Keratinocyte (primary cell): ENCODE results near the gene APOB. TPM values are rescaled to one million over a fixed set of nuclear protein-coding genes. Genes with fewer than 3 reads are reported as not detected.

Experiments
- DNase-seq: peaks from one replicate; pipeline ENCODE4 v3.0.0-alpha.2; 2011; ENCODE audit warnings: low read depth, missing footprints, low spot score
- FAIRE-seq: peaks from 2 replicates; lab custom pipeline; 2011; peaks lifted over from hg19 to GRCh38; lab: Jason Lieb, UNC
- H2AFZ ChIP-seq: 2 replicates; pipeline ENCODE4 v1.6.0; 2012; ENCODE audit warnings: low read length, control low read depth, inconsistent platforms; ENCODE audit not compliant: control insufficient read depth
- H3K27ac ChIP-seq: 2 replicates; pipeline ENCODE4 v1.5.1; 2011; ENCODE audit warnings: low read length; ENCODE audit not compliant: control insufficient read depth, insufficient read depth
- H3K27me3 ChIP-seq: 3 replicates; pipeline ENCODE4 v1.6.0; 2011; ENCODE audit warnings: low read length; ENCODE audit not compliant: control insufficient read depth, insufficient read depth; ENCODE audit errors: extremely low read depth
- H3K36me3 ChIP-seq, 2 experiments: 2 replicates in 1 of 2; 3 replicates in 1 of 2; pipeline ENCODE4 v1.5.1; 2011; ENCODE audit warnings: low read length in 2 of 2, mild to moderate bottlenecking in 1 of 2; ENCODE audit not compliant: control insufficient read depth in 2 of 2, insufficient read depth in 2 of 2; ENCODE audit errors: extremely low read depth in 1 of 2
- H3K4me1 ChIP-seq: 3 replicates; pipeline ENCODE4 v1.5.1; 2011; ENCODE audit warnings: low read length; ENCODE audit not compliant: control insufficient read depth, insufficient read depth; ENCODE audit errors: extremely low read depth
- H3K4me2 ChIP-seq: 3 replicates; pipeline ENCODE4 v1.6.0; 2011; ENCODE audit warnings: low read depth, low read length; ENCODE audit not compliant: control insufficient read depth, insufficient read depth; ENCODE audit errors: extremely low read depth
- H3K4me3 ChIP-seq, 3 experiments: fragments of 200-600 bp in 1 of 3; sonication (generic) in 1 of 3; 2 replicates in 2 of 3; 3 replicates in 1 of 3; pipeline ENCODE4 v1.5.1; 2011 to 2016; ENCODE audit warnings: low read length in 3 of 3, mild to moderate bottlenecking in 3 of 3, control low read depth in 2 of 3, inconsistent platforms in 1 of 3, low read depth in 1 of 3, mixed read lengths in 1 of 3, mixed run types in 1 of 3, moderate library complexity in 1 of 3; ENCODE audit not compliant: control insufficient read depth in 2 of 3, insufficient read depth in 2 of 3; ENCODE audit errors: extremely low read depth in 1 of 3
- H3K79me2 ChIP-seq: 2 replicates; pipeline ENCODE4 v1.6.0; 2012; ENCODE audit warnings: low read length; ENCODE audit not compliant: control insufficient read depth, insufficient read depth
- H3K9ac ChIP-seq: 3 replicates; pipeline ENCODE4 v1.6.0; 2011; ENCODE audit warnings: low read length; ENCODE audit not compliant: control insufficient read depth, insufficient read depth; ENCODE audit errors: extremely low read depth
- H3K9me1 ChIP-seq: 3 replicates; pipeline ENCODE4 v1.6.0; 2011; ENCODE audit warnings: low read length; ENCODE audit not compliant: control insufficient read depth, insufficient read depth; ENCODE audit errors: extremely low read depth
- H3K9me3 ChIP-seq: 2 replicates; pipeline ENCODE4 v1.5.1; 2012; ENCODE audit warnings: low read depth, low read length; ENCODE audit not compliant: control insufficient read depth
- H4K20me1 ChIP-seq: 3 replicates; pipeline ENCODE4 v1.6.0; 2011; ENCODE audit warnings: low read length; ENCODE audit not compliant: control insufficient read depth, insufficient read depth; ENCODE audit errors: extremely low read depth
- CTCF ChIP-seq, 3 experiments: IDR thresholded peaks in 1 of 3; conservative IDR thresholded peaks in 1 of 3; optimal IDR thresholded peaks in 1 of 3; 2 replicates in 2 of 3; 3 replicates in 1 of 3; pipeline versions ENCODE3 to v1.5.1; 2011; ENCODE audit warnings: low read length in 3 of 3, mild to moderate bottlenecking in 3 of 3, moderate library complexity in 2 of 3, control low read depth in 1 of 3, inconsistent platforms in 1 of 3; ENCODE audit not compliant: insufficient read depth in 2 of 3; ENCODE audit errors: extremely low read depth in 1 of 3
- EZH2 ChIP-seq: IDR thresholded peaks from one replicate; pipeline ENCODE4 v1.6.1; 2012; ENCODE audit warnings: inconsistent platforms, mild to moderate bottlenecking, low read length, moderate library complexity
- dilution Hi-C: fragments of 300-500 bp; cut with MboI; formaldehyde crosslinking; loops from one replicate; pipeline ENCODE4 v1.7.0; 2020; ENCODE audit warnings: low sequenced_read_pairs; ENCODE audit not compliant: extremely low pct_ligation_motif_present
- polyA plus RNA-seq, 5 experiments: library from polyadenylated mRNA; depleted of rRNA in 3 of 5; stranded (reverse) in 3 of 5; stranded (forward) in 1 of 5; unstranded in 1 of 5; fragments of >200 nt; gene quantifications; 1 replicate in 1 of 5; 2 replicates in 3 of 5; 3 replicates in 1 of 5; pipeline versions ENCODE4 v1.2.1 to v1.2.3, GENCODE V29; 2011 to 2012; ENCODE audit warnings: missing spikeins in 2 of 5, low read depth in 1 of 5, low replicate concordance in 1 of 5

APOB gene
- polyA plus RNA-seq, 1 donor (not counting 4 experiments of a cell fraction or from before 2014, with no cell fraction given): 0.01 TPM

- Histone ChIP-seq H3K4me1 (no peaks in the 10 kb centered on the region), H3K9me1 (no peaks in the 10 kb centered on the region), H4K20me1 (no peaks in the 10 kb centered on the region), H2AFZ (no peak overlapping the region), H3K79me2 (no peaks in the 10 kb centered on the region), H3K27ac (no peak overlapping the region), H3K4me2 (no peak overlapping the region), H3K9ac (no peak overlapping the region), H3K9me3 (no peaks in the 10 kb centered on the region), H3K27me3 (no peaks in the 10 kb centered on the region), H3K36me3 (no peaks in the 10 kb centered on the region), H3K4me3 (no peak overlapping the region)
- dilution Hi-C loops: no loop called here
- DNase-seq: no peak
- no peak for FAIRE-seq
- no peak for TF ChIP-seq CTCF (optimal IDR thresholded peaks at IDR 0.05 in 1 of 3, IDR thresholded peaks at IDR 0.05 in 1 of 3, conservative IDR thresholded peaks at IDR 0.05 in 1 of 3; ENCODE audit: extremely low read depth in 1 of 3, insufficient read depth in 2 of 3, low read length in 3 of 3)
- no peak for TF ChIP-seq EZH2
Observed at GRCh38 chr2:21011876-21012556, 31.9 kb downstream of the APOB start.

- Histone ChIP-seq H3K9me1 (no peaks in the 10 kb centered on the region), H3K4me2 (no peak overlapping the region), H2AFZ (no peak overlapping the region), H3K9me3 (no peaks in the 10 kb centered on the region), H3K9ac (no peak overlapping the region), H3K4me3 (no peak overlapping the region), H3K36me3 (no peaks in the 10 kb centered on the region), H3K4me1 (no peaks in the 10 kb centered on the region), H3K79me2 (no peaks in the 10 kb centered on the region), H4K20me1 (no peaks in the 10 kb centered on the region), H3K27me3 (no peaks in the 10 kb centered on the region), H3K27ac (no peak overlapping the region)
- TF ChIP-seq EZH2 (no peak), CTCF (optimal IDR thresholded peaks at IDR 0.05 in 1 of 3, IDR thresholded peaks at IDR 0.05 in 1 of 3, conservative IDR thresholded peaks at IDR 0.05 in 1 of 3; ENCODE audit: extremely low read depth in 1 of 3, insufficient read depth in 2 of 3, low read length in 3 of 3) (no peak)
- no peak for DNase-seq
- dilution Hi-C loops: no loop called here
- no peak for FAIRE-seq
Observed at GRCh38 chr2:21011453-21011852, 32.4 kb downstream of the APOB start.
